GM03348 (cell line): ENCODE data around the gene MAP4K4.
A peak's percentile ranks its signal among the peaks of the same experiment; 100 is the strongest.

Experiments used
- DNase-seq: peaks from one replicate; pipeline ENCODE4 v3.0.0; 2012; ENCODE audit warnings: low spot score

MAP4K4 gene

DNA sequence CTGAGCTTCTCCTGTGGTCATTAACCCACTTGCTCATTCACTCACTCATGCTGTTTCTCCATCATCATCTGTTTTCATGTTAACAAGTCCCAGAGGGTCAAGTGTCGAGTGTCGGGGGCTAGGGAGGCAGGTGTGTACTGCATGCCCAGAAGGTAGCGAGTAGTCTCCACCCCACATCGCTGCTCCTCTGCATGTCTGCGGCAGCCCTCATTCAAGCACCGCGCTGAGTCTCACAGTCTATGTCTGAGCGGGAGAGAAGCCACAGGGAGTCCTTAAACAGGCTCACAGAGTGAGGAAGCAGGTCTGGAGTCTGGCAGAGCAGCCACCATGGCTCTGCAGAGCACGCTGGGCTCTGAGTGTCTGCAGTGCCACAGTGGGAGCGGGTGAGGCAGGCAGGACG is 172.9 kb downstream of the MAP4K4 start:
- DNase-seq = no peak

DNA sequence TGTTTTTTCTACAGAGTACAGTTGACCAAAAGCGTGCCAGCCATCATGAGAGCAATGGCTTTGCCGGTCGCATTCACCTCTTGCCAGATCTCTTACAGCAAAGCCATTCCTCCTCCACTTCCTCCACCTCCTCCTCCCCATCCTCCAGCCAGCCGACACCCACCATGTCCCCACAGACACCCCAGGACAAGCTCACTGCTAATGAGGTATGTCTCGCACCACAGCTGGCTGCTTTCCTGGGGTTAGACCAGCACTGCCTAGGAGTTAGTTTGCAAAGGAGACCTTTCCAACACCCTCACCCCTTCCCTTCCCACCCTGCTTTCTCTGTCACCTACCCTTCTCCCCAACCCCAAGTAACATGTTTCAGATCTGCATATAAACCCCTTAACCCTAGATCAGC is 174.0 kb downstream of the MAP4K4 start:
- no peak for DNase-seq

DNA sequence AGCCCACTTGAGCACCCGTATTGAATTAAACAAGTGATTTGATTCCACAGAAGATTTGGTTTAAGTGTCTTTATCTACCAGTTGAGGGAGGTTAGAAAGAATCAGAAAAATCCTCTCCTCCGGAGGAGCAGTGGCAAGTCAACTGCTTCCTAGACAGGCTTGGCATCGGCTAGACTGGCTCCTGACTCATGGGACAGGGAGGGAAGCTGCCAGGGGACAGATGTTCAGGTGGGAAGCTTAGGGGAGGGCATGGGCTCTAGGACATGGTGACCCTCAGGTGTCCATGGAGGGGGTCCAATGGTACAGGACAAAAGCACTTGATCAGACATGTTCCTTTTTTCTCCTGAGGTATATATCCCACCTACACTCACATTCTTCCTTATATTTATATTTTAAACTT is 175.0 kb downstream of the MAP4K4 start:
- peak; percentile 28 for DNase-seq

DNA sequence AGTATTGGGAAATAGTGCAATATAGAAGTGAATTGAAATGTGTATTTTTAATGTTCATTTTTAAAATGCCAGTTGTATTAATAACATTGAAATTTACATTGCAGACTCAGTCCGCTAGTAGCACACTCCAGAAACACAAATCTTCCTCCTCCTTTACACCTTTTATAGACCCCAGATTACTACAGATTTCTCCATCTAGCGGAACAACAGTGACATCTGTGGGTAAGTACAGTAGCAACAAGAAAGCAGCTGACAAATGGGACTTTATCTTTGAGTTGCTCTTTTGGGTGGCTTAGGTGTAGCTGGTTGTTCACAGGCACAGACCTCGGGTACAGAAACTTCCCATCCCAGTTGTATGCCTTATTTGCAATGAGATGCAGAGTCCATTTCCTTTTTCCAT is 176.0 kb downstream of the MAP4K4 start:
- no peak for DNase-seq

DNA sequence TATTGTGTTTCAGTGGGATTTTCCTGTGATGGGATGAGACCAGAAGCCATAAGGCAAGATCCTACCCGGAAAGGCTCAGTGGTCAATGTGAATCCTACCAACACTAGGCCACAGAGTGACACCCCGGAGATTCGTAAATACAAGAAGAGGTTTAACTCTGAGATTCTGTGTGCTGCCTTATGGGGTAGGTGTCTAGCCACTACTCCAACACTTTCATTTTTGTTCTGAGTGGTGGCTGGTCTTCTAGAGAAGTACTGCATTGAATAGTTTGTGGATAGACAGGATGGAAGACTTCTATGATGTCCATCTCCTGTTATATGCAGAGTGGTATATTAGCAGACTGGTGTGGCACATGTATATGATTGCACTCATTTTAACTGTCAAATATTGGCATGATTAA is 176.6 kb downstream of the MAP4K4 start:
- no peak for DNase-seq

DNA sequence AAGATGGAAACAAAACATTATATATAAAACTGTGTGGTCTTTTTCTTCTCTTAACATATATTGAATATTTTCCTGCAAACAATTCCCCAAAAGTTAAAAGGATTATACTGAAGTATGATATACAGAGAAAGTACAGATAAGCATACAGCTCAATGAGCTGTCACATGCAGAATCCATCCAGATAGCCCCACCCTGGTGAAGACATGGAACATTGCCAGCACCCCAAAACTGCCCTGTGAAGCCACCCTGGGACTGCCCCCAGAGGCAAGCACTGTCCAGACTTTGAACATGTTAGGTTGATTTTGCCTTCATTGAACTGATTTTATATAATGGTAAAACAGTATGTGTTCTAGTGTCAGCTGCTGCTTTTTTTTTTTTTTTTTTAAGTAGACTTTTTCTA is 182.0 kb downstream of the MAP4K4 start:
- DNase-seq = no peak

DNA sequence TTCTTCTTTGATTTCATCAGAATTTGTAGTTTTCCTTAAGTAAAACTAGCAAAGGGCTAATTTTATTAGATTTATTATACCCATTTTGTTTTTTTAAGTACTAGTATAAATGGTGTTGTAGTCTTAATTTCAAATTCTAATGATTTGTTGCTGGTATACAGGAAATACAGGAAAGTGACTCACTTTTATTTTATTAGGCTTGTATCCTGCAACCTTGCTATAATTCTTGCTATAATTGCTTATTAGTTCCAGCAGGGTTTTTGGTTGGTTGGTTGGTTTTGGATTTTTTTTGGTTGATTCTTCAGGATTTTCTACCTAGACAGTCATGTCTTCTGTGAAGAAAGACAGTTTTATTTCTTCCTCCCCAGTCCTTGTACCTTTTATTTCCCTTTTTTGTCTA is 183.6 kb downstream of the MAP4K4 start:
- DNase-seq = no peak

DNA sequence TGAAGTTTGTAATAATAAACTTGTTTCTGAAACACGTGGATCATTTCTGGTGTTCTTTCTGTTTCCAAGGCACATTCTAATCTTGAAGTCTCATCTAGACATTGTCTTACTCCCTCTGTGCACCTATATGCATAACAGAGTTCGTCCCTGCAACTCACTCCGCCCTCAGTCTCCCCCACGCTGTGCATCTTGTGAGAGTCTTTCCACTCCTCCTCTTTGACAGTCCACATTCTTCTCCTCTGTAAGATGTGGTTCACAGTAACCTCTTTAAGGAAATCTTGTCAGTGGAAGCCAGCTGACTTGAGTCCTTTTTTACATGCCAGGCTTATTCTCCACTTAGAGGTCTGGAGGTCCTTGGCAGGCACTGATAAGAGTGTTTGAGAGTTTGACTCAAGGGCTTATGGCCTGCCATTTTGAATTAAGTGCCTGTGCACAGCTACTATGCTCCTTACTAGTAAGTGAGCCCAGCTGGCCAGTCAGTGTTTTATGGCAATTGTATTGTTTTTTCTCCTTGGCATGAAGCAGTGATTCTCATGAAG is 185.3 kb downstream of the MAP4K4 start:
- no peak for DNase-seq

DNA sequence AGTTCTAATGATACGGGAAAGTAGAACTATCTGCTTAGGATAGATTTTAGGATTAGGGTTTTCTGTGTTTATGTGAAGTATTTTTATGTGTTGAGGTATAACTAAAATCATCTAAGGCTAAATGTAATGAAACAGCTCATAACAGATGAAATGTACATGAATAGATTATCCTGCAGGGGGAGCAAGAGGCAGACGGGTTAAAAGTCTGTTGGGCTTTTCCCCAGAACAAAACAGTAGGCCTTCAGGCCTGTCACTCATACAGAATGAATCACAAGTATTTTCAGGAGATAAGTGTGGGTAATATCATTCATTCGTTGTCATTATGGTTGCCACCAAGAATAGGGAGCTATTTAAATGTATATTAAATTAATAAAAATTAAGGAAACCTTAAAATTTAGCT is 186.4 kb downstream of the MAP4K4 start:
- peak; percentile 68 for DNase-seq

DNA sequence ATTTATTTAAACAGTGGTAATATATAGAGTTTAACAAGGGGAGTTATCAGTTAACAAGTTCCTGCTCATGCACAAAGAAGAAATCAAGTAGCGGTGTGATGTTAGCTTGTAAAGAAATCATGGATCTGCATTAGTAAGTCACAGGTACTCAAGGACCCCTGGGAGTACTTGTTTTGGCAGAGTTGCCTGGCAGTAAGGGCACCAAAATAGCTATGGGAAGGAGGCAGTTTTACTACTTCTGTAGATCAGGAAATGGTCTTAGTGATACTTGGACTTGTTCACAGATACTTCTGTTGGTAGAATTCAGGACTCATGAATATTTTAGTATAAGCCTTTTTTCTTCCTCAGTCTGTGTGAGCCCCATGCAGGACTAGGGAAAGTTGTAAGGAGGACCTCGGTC is 186.9 kb downstream of the MAP4K4 start:
- DNase-seq = no peak

DNA sequence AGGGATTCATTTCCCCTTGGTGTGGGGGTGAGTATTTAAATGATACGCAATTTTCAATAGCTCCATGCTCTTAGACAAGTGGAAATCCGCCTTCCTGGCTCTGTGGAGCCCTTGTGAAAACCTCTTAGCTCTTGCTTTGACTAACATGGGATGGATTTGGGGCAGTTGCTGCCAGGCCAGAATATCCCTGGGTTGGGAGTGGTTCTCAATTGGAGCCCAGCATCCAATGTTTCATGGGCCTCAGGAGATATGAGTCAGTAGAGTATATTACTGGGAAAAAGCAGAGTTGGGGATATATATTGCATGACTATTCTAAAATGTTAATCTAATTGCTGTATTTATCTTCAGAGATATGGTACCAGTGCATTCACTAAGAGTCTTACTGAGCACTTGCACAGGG is 189.8 kb downstream of the MAP4K4 start:
- DNase-seq = no peak

DNA sequence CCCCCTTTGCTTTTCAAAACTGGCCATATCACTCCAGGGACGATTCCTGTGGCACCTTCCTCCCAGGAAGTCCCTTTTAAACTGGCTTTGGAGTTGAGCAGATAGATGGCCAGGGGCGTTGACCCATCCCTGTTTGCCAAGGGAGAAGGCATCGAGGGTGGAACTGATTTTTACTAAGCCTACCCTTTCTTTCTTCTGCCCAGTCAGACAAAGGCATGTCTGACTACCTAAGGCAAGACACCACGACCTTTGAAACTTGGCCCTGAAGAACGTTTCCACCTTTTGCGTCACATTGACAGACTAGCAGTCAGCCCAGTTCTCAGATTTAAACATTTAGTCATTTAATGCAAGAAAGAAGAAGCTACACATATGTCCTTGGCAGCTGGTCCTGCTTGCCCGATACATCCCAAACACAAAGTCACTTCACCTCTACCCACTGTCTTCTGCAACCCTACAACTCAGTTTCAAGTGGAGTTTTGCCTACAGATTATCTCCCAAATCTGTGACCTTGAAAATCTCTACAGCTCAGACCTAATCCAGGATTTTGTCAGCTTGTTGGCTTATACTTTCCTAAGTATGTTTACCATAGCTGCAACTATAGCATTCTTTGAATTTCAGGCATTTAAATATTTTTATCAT is 192.1 kb downstream of the MAP4K4 start:
- no peak for DNase-seq

DNA sequence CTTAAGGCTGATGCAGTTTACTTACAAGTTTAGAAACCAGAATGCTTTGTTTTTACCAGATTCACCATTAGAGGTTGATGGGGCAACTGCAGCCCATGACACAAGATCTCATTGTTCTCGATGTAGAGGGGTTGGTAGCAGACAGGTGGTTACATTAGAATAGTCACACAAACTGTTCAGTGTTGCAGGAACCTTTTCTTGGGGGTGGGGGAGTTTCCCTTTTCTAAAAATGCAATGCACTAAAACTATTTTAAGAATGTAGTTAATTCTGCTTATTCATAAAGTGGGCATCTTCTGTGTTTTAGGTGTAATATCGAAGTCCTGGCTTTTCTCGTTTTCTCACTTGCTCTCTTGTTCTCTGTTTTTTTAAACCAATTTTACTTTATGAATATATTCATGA is 194.9 kb downstream of the MAP4K4 start:
- DNase-seq = no peak

DNA sequence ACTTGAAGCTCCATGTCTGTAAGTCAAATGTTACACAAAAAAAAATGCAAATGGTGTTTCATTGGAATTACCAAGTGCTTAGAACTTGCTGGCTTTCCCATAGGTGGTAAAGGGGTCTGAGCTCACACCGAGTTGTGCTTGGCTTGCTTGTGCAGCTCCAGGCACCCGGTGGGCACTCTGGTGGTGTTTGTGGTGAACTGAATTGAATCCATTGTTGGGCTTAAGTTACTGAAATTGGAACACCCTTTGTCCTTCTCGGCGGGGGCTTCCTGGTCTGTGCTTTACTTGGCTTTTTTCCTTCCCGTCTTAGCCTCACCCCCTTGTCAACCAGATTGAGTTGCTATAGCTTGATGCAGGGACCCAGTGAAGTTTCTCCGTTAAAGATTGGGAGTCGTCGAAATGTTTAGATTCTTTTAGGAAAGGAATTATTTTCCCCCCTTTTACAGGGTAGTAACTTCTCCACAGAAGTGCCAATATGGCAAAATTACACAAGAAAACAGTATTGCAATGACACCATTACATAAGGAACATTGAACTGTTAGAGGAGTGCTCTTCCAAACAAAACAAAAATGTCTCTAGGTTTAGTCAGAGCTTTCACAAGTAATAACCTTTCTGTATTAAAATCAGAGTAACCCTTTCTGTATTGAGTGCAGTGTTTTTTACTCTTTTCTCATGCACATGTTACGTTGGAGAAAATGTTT is 196.3 kb downstream of the MAP4K4 start:
- DNase-seq = no peak

DNA sequence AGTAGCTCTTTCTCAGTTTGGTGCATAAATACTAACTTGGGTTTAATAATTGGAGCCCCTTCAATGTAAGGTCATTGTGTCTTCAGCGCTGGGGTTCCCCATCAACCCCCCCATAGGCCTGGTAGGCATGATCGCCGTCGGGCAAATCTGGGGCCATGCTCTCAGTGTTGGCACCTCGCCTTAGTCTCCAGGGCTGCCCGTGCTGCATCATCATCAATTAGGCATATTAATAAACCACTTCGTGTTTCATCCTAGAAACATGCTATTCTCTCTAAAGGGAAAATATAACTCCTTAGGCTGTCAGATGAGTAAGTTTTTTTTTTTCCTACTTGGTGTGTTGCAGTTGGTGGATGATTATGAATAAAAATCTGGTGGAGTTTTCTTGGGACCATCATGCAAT is 197.5 kb downstream of the MAP4K4 start:
- no peak for DNase-seq

DNA sequence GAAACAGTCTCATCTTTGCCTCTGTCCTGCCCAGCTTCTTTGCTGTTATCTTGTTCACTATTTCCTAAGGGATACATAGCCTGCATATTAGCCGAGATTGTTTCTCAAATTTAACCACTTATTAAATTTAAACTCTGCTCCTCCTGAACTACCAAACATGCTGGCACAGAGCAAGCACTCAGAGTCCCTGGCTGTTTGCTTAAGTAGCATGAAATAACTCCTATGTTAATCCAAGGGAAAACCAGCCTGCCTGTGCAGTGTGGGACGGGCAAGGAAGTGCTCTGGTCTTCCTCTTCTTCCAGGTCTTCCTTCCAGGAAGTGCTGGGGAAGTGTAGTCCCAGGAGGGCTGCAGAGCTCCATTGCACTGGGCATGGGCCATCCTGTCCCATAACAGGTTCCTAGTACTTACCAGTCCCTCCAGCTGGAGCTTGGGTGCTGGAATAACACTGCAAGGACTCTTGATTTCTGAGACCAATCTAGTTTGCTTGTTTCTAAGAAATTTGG is 198.4 kb downstream of the MAP4K4 start:
- no peak for DNase-seq

DNA sequence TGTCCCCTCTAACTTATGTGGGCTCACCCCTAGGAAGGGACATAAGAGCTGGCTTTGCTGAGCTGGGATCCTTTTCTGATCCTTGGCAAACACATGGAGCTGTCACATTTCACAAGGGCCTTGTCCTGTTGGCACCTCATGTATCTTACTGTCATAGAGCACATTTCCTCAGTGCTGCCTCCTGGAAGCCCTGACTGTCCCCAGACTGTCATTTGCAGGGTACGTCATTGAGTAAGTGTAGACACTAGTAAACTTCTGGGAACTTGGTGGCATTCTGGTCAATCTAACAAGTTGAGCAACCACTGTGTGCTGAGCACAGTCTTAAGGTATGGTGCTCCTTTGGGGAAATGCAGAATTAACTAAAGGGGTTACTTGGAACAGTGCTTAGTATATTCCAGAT is 199.8 kb downstream of the MAP4K4 start:
- DNase-seq = no peak

DNA sequence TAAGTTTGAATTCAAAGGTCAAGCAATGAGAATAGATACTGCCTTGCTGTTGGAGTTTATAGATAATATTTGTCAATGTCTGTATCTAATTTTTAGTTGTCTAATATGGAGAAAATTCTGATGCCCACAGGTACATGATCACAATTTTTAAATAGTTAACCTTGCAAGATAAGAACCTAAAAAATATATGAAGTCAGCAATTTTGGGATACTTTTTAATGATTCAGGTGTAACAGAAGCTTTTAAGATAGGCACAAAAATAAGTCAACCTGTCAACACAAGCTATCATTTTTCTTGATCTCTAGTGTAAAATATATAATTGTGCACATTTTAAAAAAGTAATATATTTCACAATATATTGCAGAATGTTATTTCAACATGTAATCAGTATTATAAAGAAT is 201.8 kb downstream of the MAP4K4 start:
- DNase-seq = no peak

DNA sequence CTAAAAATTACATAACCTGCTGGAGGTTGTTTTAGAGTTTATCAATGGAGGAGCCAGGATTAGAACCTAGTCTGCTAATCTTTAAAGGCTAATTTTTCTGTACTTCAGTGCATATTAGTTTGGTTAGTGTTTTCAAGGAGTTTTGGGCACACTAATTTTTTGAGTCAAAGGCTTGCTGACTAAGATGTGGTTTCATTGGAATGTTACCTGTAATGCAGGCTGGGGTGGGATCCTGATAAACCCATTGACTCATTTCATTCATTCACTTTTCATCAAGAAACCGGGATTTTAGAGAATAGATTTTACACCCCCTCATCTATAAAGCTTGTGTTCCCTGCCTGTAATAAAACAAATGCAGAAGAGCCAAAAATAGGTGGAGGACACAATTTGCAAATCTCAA is 202.4 kb downstream of the MAP4K4 start:
- no peak for DNase-seq

DNA sequence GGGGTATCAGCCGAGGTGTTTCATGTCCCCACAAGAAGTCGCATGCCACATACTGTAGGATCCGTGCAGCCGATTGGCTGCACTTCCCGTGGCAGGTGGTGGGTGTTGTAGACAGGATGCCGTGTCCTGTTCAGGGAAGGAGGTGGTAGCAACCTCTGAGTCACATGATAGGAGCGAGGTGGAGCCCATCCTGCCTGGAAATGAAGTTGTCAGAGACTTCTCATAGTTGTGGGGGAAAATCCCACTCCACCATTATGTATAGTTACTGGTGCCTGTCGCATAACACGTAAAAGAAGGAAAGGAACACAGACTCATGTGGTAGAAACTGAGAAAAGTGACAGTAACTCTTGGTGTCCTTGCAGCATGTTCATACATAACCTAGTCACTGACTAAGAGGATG is 202.9 kb downstream of the MAP4K4 start:
- DNase-seq = no peak

DNA sequence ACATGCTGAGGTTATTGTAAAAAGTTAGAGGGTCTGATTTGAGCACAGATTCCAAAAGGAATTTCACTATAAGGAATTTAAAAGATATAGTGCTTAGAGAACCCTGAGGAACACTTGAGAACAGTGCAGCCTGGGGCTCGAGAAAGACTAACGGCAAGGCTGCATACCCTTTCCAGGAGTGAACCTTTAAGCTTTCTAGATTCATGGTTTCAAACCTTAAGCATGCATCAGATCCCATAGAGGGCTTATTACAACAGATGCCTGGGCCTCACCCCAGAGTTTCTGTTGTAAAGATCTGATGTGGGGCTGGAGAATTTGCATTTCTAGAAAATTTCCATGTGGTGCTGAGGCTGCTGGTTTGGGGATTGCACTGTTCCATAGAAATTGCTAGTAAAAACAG is 203.7 kb downstream of the MAP4K4 start:
- no peak for DNase-seq

DNA sequence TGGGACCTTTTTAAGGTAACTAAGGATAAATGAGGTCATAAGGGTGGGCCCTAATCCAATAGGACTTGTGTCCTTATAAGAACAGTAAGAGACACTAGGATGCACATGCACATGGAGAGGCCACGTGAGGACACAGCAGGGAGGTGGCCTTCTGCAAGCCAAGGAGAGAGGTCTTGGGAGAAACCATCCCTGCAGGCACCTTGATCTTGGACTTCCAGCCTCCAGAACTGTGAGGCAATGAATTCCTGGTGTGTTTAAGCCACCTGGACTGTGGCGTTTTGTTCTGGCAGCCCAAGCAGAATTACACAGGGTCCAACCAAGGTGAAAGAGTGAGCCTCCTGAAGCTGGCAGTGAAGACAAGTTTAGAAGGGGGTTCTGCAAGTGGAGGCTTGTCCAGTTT is 204.7 kb downstream of the MAP4K4 start:
- no peak for DNase-seq

DNA sequence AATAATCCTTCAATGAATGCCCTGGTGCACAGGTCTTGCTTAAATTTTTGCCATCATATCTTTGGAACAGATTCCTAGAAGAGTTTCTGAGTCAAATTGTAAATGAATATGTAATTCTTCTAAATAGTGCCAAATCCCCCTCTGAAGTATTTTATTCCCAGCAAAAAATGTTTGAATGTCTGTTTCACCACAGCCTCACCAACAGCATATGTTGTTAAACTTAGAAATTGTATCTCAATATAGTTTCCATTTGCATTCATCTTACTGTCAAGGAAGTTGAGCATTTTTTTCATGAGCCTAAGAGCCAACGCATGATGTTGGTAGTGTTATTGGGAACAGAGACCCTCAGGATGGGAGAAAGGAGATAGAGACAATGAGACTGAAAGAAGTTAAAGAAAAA is 207.4 kb downstream of the MAP4K4 start:
- no peak for DNase-seq
